ENCODE data around the gene CCDC192.
"Not testable (repeated sequence)": the region's sequence is repeated elsewhere in the genome, so short reads cannot be mapped to it uniquely, and the experiment has no call there.

The CCDC192 gene

GRCh38 chr5:127813633-127814587 is 110.7 kb downstream of the CCDC192 start:
- no peak for DNase-seq

GRCh38 chr5:127814588-127814973 is 111.4 kb downstream of the CCDC192 start:
- DNase-seq = no peak

GRCh38 chr5:127820910-127821553 is 117.8 kb downstream of the CCDC192 start:
- DNase-seq = no peak

- DNase-seq = no peak
These were observed 118.7 kb downstream of the CCDC192 start for GRCh38 chr5:127821896-127822295.

GRCh38 chr5:127824126-127824525 is 120.9 kb downstream of the CCDC192 start:
- no peak for DNase-seq

- no peak for DNase-seq
These were observed 122.8 kb downstream of the CCDC192 start for GRCh38 chr5:127826011-127826410.

- DNase-seq = no peak
These were observed 124.3 kb downstream of the CCDC192 start for GRCh38 chr5:127827451-127827850.

- DNase-seq = no peak
These were observed 127.0 kb downstream of the CCDC192 start for GRCh38 chr5:127830157-127830556.

- no peak for DNase-seq
These were observed 127.8 kb downstream of the CCDC192 start for GRCh38 chr5:127830829-127831598.

GRCh38 chr5:127832067-127832466 is 128.9 kb downstream of the CCDC192 start:
- DNase-seq = no peak

GRCh38 chr5:127834094-127834531 is 130.9 kb downstream of the CCDC192 start:
- DNase-seq = no peak

GRCh38 chr5:127834554-127834953 is 131.4 kb downstream of the CCDC192 start:
- DNase-seq = no peak

- no peak for DNase-seq
These were observed 135.5 kb downstream of the CCDC192 start for GRCh38 chr5:127838661-127839060.

- no peak for DNase-seq
These were observed 135.9 kb downstream of the CCDC192 start for GRCh38 chr5:127839072-127839471.

- DNase-seq = no peak
These were observed 136.5 kb downstream of the CCDC192 start for GRCh38 chr5:127839496-127840197.

GRCh38 chr5:127840198-127840524 is 137.0 kb downstream of the CCDC192 start:
- no peak for DNase-seq

- DNase-seq = no peak
These were observed 137.6 kb downstream of the CCDC192 start for GRCh38 chr5:127840809-127841208.

GRCh38 chr5:127844581-127845021 is 141.4 kb downstream of the CCDC192 start:
- DNase-seq = no peak

GRCh38 chr5:127846884-127847283 is 143.7 kb downstream of the CCDC192 start:
- no peak for DNase-seq

- not testable (repeated sequence) for DNase-seq
These were observed 144.4 kb downstream of the CCDC192 start for GRCh38 chr5:127847641-127848040.

- DNase-seq = no peak
These were observed 144.9 kb downstream of the CCDC192 start for GRCh38 chr5:127848098-127848497.

GRCh38 chr5:127849408-127849807 is 146.2 kb downstream of the CCDC192 start:
- DNase-seq = no peak

- DNase-seq = no peak
These were observed 146.7 kb downstream of the CCDC192 start for GRCh38 chr5:127849891-127850290.
